HepG2 (cell line): Measurements from ENCODE around the gene ACAD11. TPM values are rescaled to one million over a fixed set of nuclear protein-coding genes. Genes with fewer than 3 reads are reported as not detected.

Experiments used
- ATAC-seq: fragments of 200-7000 bp; cut with Tn5 transposase; 3 replicates; pipeline ENCODE4 v1.9.1; 2020; ENCODE audit warnings: mild to moderate bottlenecking, moderate library complexity
- BruUV-seq: library from RNA; stranded (reverse); fragments of 400-500 nt; replicated peaks from 2 replicates; lab custom pipeline; 2021; lab: Mats Ljungman, UMichigan
- CTCF ChIA-PET: fragments of 300-600 bp; formaldehyde crosslinking; extraction: SDS; loops from one replicate; lab custom pipeline; 2021; ENCODE audit warnings: low total read pairs, inconsistent platforms, low intra/inter-chr PET ratio; lab: Yijun Ruan, JAX
- POLR2A ChIA-PET: fragments of 350-600 bp; sonication (Branson Sonifier 250); formaldehyde crosslinking; loops from one replicate; lab custom pipeline; 2020; ENCODE audit warnings: antibody characterized with exemption, inconsistent platforms; lab: Yijun Ruan, JAX
- DNase-seq: peaks from one replicate; pipeline ENCODE4 v3.0.0-alpha.2; 2015; ENCODE audit warnings: low spot score
- FAIRE-seq: peaks from 3 replicates; lab custom pipeline; 2011; peaks lifted over from hg19 to GRCh38; lab: Jason Lieb, UNC
- H2AFZ ChIP-seq: one replicate; pipeline ENCODE4 v1.6.1; 2011; ENCODE audit warnings: low read length, inconsistent platforms
- H3K27ac ChIP-seq: fragments of 300-600 bp; 3 replicates; pipeline ENCODE4 v1.8.0; 2011; ENCODE audit warnings: mixed run types, mild to moderate bottlenecking, mixed read lengths, low read length, inconsistent platforms; ENCODE audit not compliant: insufficient read depth; ENCODE audit errors: extremely low read length
- H3K27me3 ChIP-seq, 2 experiments: fragments of 200-600 bp in 1 of 2; 2 replicates in 1 of 2; 3 replicates in 1 of 2; pipeline versions ENCODE4 v1.6.0 to v1.8.0; 2011; ENCODE audit warnings: low read length in 2 of 2, mild to moderate bottlenecking in 2 of 2, moderate library complexity in 2 of 2, inconsistent platforms in 1 of 2; ENCODE audit not compliant: insufficient read depth in 2 of 2, control insufficient read depth in 1 of 2
- H3K36me3 ChIP-seq, 2 experiments: fragments of 200-600 bp in 1 of 2; replicated peaks in 1 of 2; 2 replicates in 1 of 2; 3 replicates in 1 of 2; pipeline versions ENCODE4 v1.5.1 to v1.8.0; 2011; ENCODE audit warnings: low read length in 2 of 2, inconsistent platforms in 1 of 2; ENCODE audit not compliant: insufficient read depth in 2 of 2, control insufficient read depth in 1 of 2
- H3K4me1 ChIP-seq: 2 replicates; pipeline ENCODE4 v1.5.1; 2012; ENCODE audit warnings: low read length, inconsistent platforms; ENCODE audit not compliant: insufficient read depth
- H3K4me2 ChIP-seq: 2 replicates; pipeline ENCODE4 v1.6.0; 2011; ENCODE audit warnings: low read depth, low read length, inconsistent platforms
- H3K4me3 ChIP-seq, 3 experiments: fragments of 200-600 bp in 1 of 3; sonication (generic), shearing (Covaris generic) in 1 of 3; replicated peaks in 1 of 3; 2 replicates each; pipeline ENCODE4 v1.5.1; 2011 to 2016; ENCODE audit warnings: low read length in 3 of 3, inconsistent platforms in 2 of 3, low read depth in 2 of 3, mild to moderate bottlenecking in 2 of 3, control low read depth in 1 of 3, mixed read lengths in 1 of 3; ENCODE audit not compliant: insufficient read depth in 1 of 3
- H3K79me2 ChIP-seq: one replicate; pipeline ENCODE4 v1.6.1; 2011; ENCODE audit warnings: low read length, inconsistent platforms; ENCODE audit not compliant: insufficient read depth
- H3K9ac ChIP-seq: 2 replicates; pipeline ENCODE4 v1.6.0; 2011; ENCODE audit warnings: mild to moderate bottlenecking, low read depth, low read length, inconsistent platforms; ENCODE audit not compliant: insufficient read depth
- H3K9me3 ChIP-seq: 2 replicates; pipeline ENCODE4 v1.5.1; 2012; ENCODE audit warnings: mild to moderate bottlenecking, low read length
- H4K20me1 ChIP-seq: 2 replicates; pipeline ENCODE4 v1.6.0; 2011; ENCODE audit warnings: inconsistent platforms, mild to moderate bottlenecking, low read length, moderate library complexity; ENCODE audit not compliant: insufficient read depth
- BRCA1 ChIP-seq: sonication (generic); formaldehyde crosslinking; IDR thresholded peaks from 2 replicates; pipeline ENCODE4 v1.4.0; 2020; ENCODE audit warnings: missing genetic modification reagents
- CBFB ChIP-seq: sonication (generic); formaldehyde crosslinking; IDR thresholded peaks from 2 replicates; pipeline ENCODE4 v1.4.0; 2020; ENCODE audit warnings: missing genetic modification reagents
- CCDC6 ChIP-seq: sonication (generic); formaldehyde crosslinking; IDR thresholded peaks from 2 replicates; pipeline ENCODE4 v1.8.1; 2022; ENCODE audit warnings: mild to moderate bottlenecking, missing genetic modification reagents, moderate library complexity
- EEA1 ChIP-seq: sonication (generic); formaldehyde crosslinking; IDR thresholded peaks from 2 replicates; pipeline ENCODE4 v1.5.1; 2020; ENCODE audit warnings: mild to moderate bottlenecking, missing genetic modification reagents, borderline replicate concordance
- MEIS1 ChIP-seq: sonication (generic); formaldehyde crosslinking; IDR thresholded peaks from 2 replicates; pipeline ENCODE4 v1.9.0; 2021; ENCODE audit warnings: mild to moderate bottlenecking, missing genetic modification reagents, moderate library complexity, borderline replicate concordance
- TRIM24 ChIP-seq: sonication (generic); formaldehyde crosslinking; IDR thresholded peaks from 2 replicates; pipeline ENCODE4 v1.8.0; 2022; ENCODE audit warnings: mild to moderate bottlenecking, missing genetic modification reagents
- WIZ ChIP-seq: sonication (generic); formaldehyde crosslinking; IDR thresholded peaks from 2 replicates; pipeline ENCODE4 v1.5.1; 2020; ENCODE audit warnings: mild to moderate bottlenecking, missing genetic modification reagents
- ZMYM4 ChIP-seq: sonication (generic); formaldehyde crosslinking; IDR thresholded peaks from 2 replicates; pipeline ENCODE4 v1.8.1; 2023; ENCODE audit warnings: mild to moderate bottlenecking, missing genetic modification reagents
- ZNF180 ChIP-seq: sonication (generic); formaldehyde crosslinking; IDR thresholded peaks from 2 replicates; pipeline ENCODE4 v1.4.0; 2020; ENCODE audit warnings: low read depth, missing genetic modification reagents, borderline replicate concordance
- ZNF431 ChIP-seq: sonication (generic); formaldehyde crosslinking; IDR thresholded peaks from 2 replicates; pipeline ENCODE4 v1.9.0; 2022; ENCODE audit warnings: missing genetic modification reagents, low read depth, mild to moderate bottlenecking, borderline replicate concordance
- ZNF761 ChIP-seq: sonication (generic); formaldehyde crosslinking; conservative IDR thresholded peaks from 2 replicates; pipeline ENCODE4 v1.4.0; 2020; ENCODE audit warnings: mild to moderate bottlenecking, missing genetic modification reagents
- ZNF816 ChIP-seq: sonication (generic); formaldehyde crosslinking; IDR thresholded peaks from 2 replicates; pipeline ENCODE4 v1.8.0; 2022; ENCODE audit warnings: missing genetic modification reagents, mild to moderate bottlenecking, borderline replicate concordance
- ZNF883 ChIP-seq: sonication (generic); formaldehyde crosslinking; IDR thresholded peaks from 2 replicates; pipeline ENCODE4 v1.5.1; 2020; ENCODE audit warnings: mild to moderate bottlenecking, missing genetic modification reagents; ENCODE audit errors: not compliant biosample characterization
- WGBS: methylation state at CpG from one replicate; pipeline ENCODE4 v1.1.6; 2017; ENCODE audit warnings: low lambda C conversion rate; 5-methylcytosine and 5-hydroxymethylcytosine counted together
- in situ Hi-C: cut with HindIII; loops from 2 replicates; pipeline ENCODE4 v1.10.0; 2017; ENCODE audit warnings: low pct_unique_long_range_greater_than_20kb; ENCODE audit not compliant: extremely low pct_ligation_motif_present
- intact Hi-C: fragments of 100-400 bp; cut with micrococcal nuclease; formaldehyde crosslinking; loops from one replicate; pipeline ENCODE4 v1.10.0; 2022; ENCODE audit not compliant: unreplicated experiment
- polyA plus RNA-seq, 8 experiments: library from polyadenylated mRNA; depleted of rRNA in 3 of 8; stranded (reverse) in 7 of 8; unstranded in 1 of 8; fragments of >200 nt; fragmentation: Illumina TruSeq in 4 of 8; extraction: Trizol in 4 of 8; gene quantifications; 2 replicates each; pipeline versions ENCODE4 v1.2.1 to v1.2.3, GENCODE V29; 2011 to 2016; ENCODE audit warnings: low read depth in 4 of 8, missing spikeins in 1 of 8, mixed read lengths in 1 of 8; ENCODE audit not compliant: insufficient read depth in 1 of 8
- total RNA-seq, 5 experiments: library from RNA; depleted of rRNA; stranded (reverse); fragments of >200 nt; fragmentation: Illumina TruSeq; extraction: Trizol; gene quantifications; 2 replicates each; pipeline ENCODE4 v1.2.3, GENCODE V29; 2016; ENCODE audit warnings: low read depth in 1 of 5
- TF ChIP-seq, protein P1 (sequence below): IDR thresholded peaks from 2 replicates; pipeline ENCODE4 v1.6.1; 2018; ENCODE audit warnings: missing genetic modification reagents, mild to moderate bottlenecking, missing compliant biosample characterization
- TF ChIP-seq, protein P2 (sequence below), 2 experiments: sonication (generic) in 1 of 2; formaldehyde crosslinking in 1 of 2; IDR thresholded peaks; 2 replicates each; pipeline versions ENCODE4 v1.6.1 to v1.9.0; 2014 to 2022; ENCODE audit warnings: antibody characterized with exemption in 1 of 2, borderline replicate concordance in 1 of 2, inconsistent platforms in 1 of 2, low read depth in 1 of 2, missing genetic modification reagents in 1 of 2

Gene ACAD11
- total and polyA plus RNA-seq, 2 of the 13 experiments (the other 11 are each of a cell fraction or from before 2014, with no cell fraction given) = 30.6 to 56.9 TPM

DNA sequence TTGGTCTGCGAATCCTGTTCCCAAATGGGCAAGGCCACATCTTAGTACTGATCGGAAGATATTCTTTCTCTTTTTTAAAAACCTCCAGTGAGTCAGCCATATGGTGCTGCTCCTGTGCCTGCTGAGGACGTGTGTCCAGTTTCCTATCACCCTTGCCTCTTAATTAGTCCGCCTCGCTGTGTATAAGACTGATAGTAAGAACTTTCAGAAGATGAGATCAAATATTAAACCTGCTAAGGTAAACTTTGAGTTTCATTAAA is 1.1 kb upstream of the ACAD11 start:
- no peak for DNase-seq
- H3K79me2 ChIP-seq = peaks cover 58% of the 10 kb centered on the region
- no peaks in the 10 kb centered on the region for H3K9me3 ChIP-seq
- H3K36me3 ChIP-seq = no peaks in the 10 kb centered on the region; a peak in 1 of 5 replicates
- ATAC-seq = no peak; the same call in 2 of the 3 replicates
- ChIA-PET POLR2A (interaction anchor here (1.2 to 2.4 kb wide), 5 partner anchors 9 to 61 kb away, joined by 3 to 6 read pairs (median 5); no protein-coding TSS in a partner anchor), CTCF (no interaction called here)
- peak overlapping the region; percentile 96 for H3K9ac ChIP-seq
- 0% methylated on average over 5 of the region's 5 CpGs for WGBS
- peak overlapping the region; percentile 65 for H2AFZ ChIP-seq
- TF ChIP-seq, protein P1, sequence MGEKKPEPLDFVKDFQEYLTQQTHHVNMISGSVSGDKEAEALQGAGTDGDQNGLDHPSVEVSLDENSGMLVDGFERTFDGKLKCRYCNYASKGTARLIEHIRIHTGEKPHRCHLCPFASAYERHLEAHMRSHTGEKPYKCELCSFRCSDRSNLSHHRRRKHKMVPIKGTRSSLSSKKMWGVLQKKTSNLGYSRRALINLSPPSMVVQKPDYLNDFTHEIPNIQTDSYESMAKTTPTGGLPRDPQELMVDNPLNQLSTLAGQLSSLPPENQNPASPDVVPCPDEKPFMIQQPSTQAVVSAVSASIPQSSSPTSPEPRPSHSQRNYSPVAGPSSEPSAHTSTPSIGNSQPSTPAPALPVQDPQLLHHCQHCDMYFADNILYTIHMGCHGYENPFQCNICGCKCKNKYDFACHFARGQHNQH (CRISPR knock-in tag) = no peak
- TF ChIP-seq, protein P2, sequence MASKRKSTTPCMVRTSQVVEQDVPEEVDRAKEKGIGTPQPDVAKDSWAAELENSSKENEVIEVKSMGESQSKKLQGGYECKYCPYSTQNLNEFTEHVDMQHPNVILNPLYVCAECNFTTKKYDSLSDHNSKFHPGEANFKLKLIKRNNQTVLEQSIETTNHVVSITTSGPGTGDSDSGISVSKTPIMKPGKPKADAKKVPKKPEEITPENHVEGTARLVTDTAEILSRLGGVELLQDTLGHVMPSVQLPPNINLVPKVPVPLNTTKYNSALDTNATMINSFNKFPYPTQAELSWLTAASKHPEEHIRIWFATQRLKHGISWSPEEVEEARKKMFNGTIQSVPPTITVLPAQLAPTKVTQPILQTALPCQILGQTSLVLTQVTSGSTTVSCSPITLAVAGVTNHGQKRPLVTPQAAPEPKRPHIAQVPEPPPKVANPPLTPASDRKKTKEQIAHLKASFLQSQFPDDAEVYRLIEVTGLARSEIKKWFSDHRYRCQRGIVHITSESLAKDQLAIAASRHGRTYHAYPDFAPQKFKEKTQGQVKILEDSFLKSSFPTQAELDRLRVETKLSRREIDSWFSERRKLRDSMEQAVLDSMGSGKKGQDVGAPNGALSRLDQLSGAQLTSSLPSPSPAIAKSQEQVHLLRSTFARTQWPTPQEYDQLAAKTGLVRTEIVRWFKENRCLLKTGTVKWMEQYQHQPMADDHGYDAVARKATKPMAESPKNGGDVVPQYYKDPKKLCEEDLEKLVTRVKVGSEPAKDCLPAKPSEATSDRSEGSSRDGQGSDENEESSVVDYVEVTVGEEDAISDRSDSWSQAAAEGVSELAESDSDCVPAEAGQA (IDR thresholded peaks at IDR 0.05; ENCODE audit: low read depth) = no peak
- TF ChIP-seq, protein P2 (CRISPR knock-in tag; IDR thresholded peaks at IDR 0.05; ENCODE audit: borderline replicate concordance) = no peak
- no peak for TF ChIP-seq CBFB (CRISPR knock-in tag)
- no peak for TF ChIP-seq CCDC6
- no peak for TF ChIP-seq ZNF431 (CRISPR knock-in tag)
- TF ChIP-seq WIZ = no peak
- no peak for TF ChIP-seq EEA1
- TF ChIP-seq BRCA1 (CRISPR knock-in tag) = no peak
- TF ChIP-seq TRIM24 (CRISPR knock-in tag) = no peak
- no peak for TF ChIP-seq ZNF816 (CRISPR knock-in tag)
- no peak for TF ChIP-seq ZNF883 (CRISPR knock-in tag)
- no peak for TF ChIP-seq ZMYM4 (CRISPR knock-in tag)
- TF ChIP-seq ZNF180 (CRISPR knock-in tag) = no peak
- no peak for TF ChIP-seq MEIS1
- no peak for TF ChIP-seq ZNF761
- peaks cover 8% of the 10 kb centered on the region; the same call in 1 of the 2 replicates for H4K20me1 ChIP-seq
- peak overlapping the region; percentile 88 for H3K27ac ChIP-seq
- intact Hi-C loops (no loop called here), in situ Hi-C loops (no loop called here)
- FAIRE-seq = no peak
- H3K27me3 ChIP-seq = no peaks in the 10 kb centered on the region
- H3K4me1 ChIP-seq = peaks cover 61% of the 10 kb centered on the region
- peak overlapping the region; percentile 89 to 100 (median 96) for H3K4me3 ChIP-seq
- peak overlapping the region; percentile 79 for H3K4me2 ChIP-seq
- no TSS peak for BruUV-seq
